Gastroesophageal sphincter (tissue), 4 donors: ENCODE results near the gene KIRREL3. TPM values are rescaled to one million over a fixed set of nuclear protein-coding genes. Genes with fewer than 3 reads are reported as not detected.

Experiments used
- ATAC-seq: fragments of 150-250 bp; one replicate; pipeline ENCODE4 v1.9.1; 2016; ENCODE audit warnings: mild to moderate bottlenecking, moderate library complexity
- H3K27ac ChIP-seq, 4 donors: fragments of 200-600 bp; sonication (generic) in 3 of 4; 1 replicate in 3 of 4; 2 replicates in 1 of 4; pipeline ENCODE4 v1.5.1; 2016 to 2019
- H3K27me3 ChIP-seq: fragments of 200-600 bp; sonication (generic); one replicate; pipeline ENCODE4 v1.5.1; 2019
- H3K36me3 ChIP-seq, 2 donors: fragments of 200-600 bp; sonication (generic); one replicate each; pipeline ENCODE4 v1.5.1; 2019; ENCODE audit warnings: control low read depth in 1 of 2
- H3K4me1 ChIP-seq, 3 donors: fragments of 200-600 bp; sonication (generic); 1 replicate in 2 of 3; 2 replicates in 1 of 3; pipeline ENCODE4 v1.5.1; 2016 to 2019; ENCODE audit warnings: control low read depth in 2 of 3
- H3K4me3 ChIP-seq, 2 donors: fragments of 200-600 bp; sonication (generic); one replicate each; pipeline ENCODE4 v1.5.1; 2019; ENCODE audit warnings: mild to moderate bottlenecking in 1 of 2, moderate library complexity in 1 of 2
- H3K9me3 ChIP-seq, 3 donors: fragments of 200-600 bp; sonication (generic); one replicate each; pipeline ENCODE4 v1.5.1; 2017 to 2019; ENCODE audit warnings: control low read depth in 2 of 3
- CTCF ChIP-seq, 4 experiments: fragments of 200-600 bp in 2 of 4; fragments of 450-650 bp in 2 of 4; sonication (generic) in 1 of 4; IDR thresholded peaks; one replicate each; pipeline ENCODE4 v1.5.1; 2017 to 2019; ENCODE audit warnings: antibody characterized with exemption in 4 of 4, mild to moderate bottlenecking in 2 of 4, moderate library complexity in 2 of 4
- EP300 ChIP-seq: sonication (generic); formaldehyde crosslinking; IDR thresholded peaks from one replicate; pipeline ENCODE4 v1.6.1; 2017; ENCODE audit warnings: antibody characterized with exemption, mild to moderate bottlenecking
- POLR2A ChIP-seq, 2 donors: fragments of 450-650 bp; IDR thresholded peaks; one replicate each; pipeline ENCODE4 v1.6.1; 2017; ENCODE audit warnings: antibody characterized with exemption in 2 of 2, mild to moderate bottlenecking in 2 of 2, moderate library complexity in 1 of 2
- POLR2AphosphoS5 ChIP-seq: sonication (generic); formaldehyde crosslinking; IDR thresholded peaks from one replicate; pipeline ENCODE4 v1.6.1; 2017; ENCODE audit warnings: antibody characterized with exemption
- WGBS, 2 donors: methylation state at CpG; one replicate each; pipeline ENCODE4 v1.1.5; 2018; ENCODE audit warnings: low coverage in 1 of 2; 5-methylcytosine and 5-hydroxymethylcytosine counted together
- total RNA-seq, 4 donors: library from RNA; depleted of rRNA; stranded (reverse); fragments of >200 nt; gene quantifications; one replicate each; pipeline ENCODE4 v1.1.0, GENCODE V29; 2016

The KIRREL3 gene
- total RNA-seq, 4 donors from 2014 or later = 0.54 to 3.9 (median 1.4) TPM

GRCh38 chr11:126451211-126451802 lies 549.3 kb downstream of the KIRREL3 start:
- H3K4me1 ChIP-seq = peaks cover 0 to 8% (median 5%) of the 10 kb centered on the region in 3 donors
- H3K27me3 ChIP-seq = peaks cover 45% of the 10 kb centered on the region
- TF ChIP-seq CTCF (IDR thresholded peaks at IDR 0.05) (no peak), EP300 (no peak), POLR2AphosphoS5 (no peak), POLR2A (IDR thresholded peaks at IDR 0.05) (no peak)
- no peak for ATAC-seq
- WGBS, 2 donors = 61 to 68% methylated on average over 9 to 13 of the region's 15 CpGs
- H3K36me3 ChIP-seq = no peaks in the 10 kb centered on the region
- no peak overlapping the region for H3K4me3 ChIP-seq
- no peak overlapping the region for H3K27ac ChIP-seq
- no peaks in the 10 kb centered on the region for H3K9me3 ChIP-seq

GRCh38 chr11:126450806-126451205 lies 549.8 kb downstream of the KIRREL3 start:
- TF ChIP-seq CTCF (IDR thresholded peaks at IDR 0.05) (no peak), POLR2AphosphoS5 (no peak), POLR2A (IDR thresholded peaks at IDR 0.05) (no peak), EP300 (no peak)
- H3K27ac ChIP-seq = no peak overlapping the region
- H3K27me3 ChIP-seq = peaks cover 40% of the 10 kb centered on the region
- no peak overlapping the region for H3K4me3 ChIP-seq
- H3K4me1 ChIP-seq = peaks cover 0 to 8% (median 5%) of the 10 kb centered on the region in 3 donors
- ATAC-seq = no peak
- 70 to 96% methylated on average over 4 to 10 of the region's 11 CpGs for WGBS, 2 donors
- H3K36me3 ChIP-seq = no peaks in the 10 kb centered on the region
- no peaks in the 10 kb centered on the region for H3K9me3 ChIP-seq

GRCh38 chr11:126450198-126450597 lies 550.4 kb downstream of the KIRREL3 start:
- Histone ChIP-seq H3K27ac (no peak overlapping the region), H3K4me3 (no peak overlapping the region), H3K27me3 (peaks cover 34% of the 10 kb centered on the region), H3K4me1 (peaks cover 0 to 8% (median 5%) of the 10 kb centered on the region in 3 donors), H3K36me3 (no peaks in the 10 kb centered on the region), H3K9me3 (no peaks in the 10 kb centered on the region)
- ATAC-seq = no peak
- no peak for TF ChIP-seq CTCF (IDR thresholded peaks at IDR 0.05)
- no peak for TF ChIP-seq POLR2AphosphoS5
- 75 to 94% methylated on average over 3 to 4 of the region's 7 CpGs for WGBS, 2 donors

GRCh38 chr11:126446581-126446980 lies 554.0 kb downstream of the KIRREL3 start:
- 14% methylated on average over 1 of the region's 10 CpGs; no CpG with 5 or more reads in 1 of the 2 donors for WGBS, 2 donors
- no peak overlapping the region for H3K4me3 ChIP-seq
- TF ChIP-seq EP300 = no peak
- no peak for TF ChIP-seq POLR2A (IDR thresholded peaks at IDR 0.05)
- no peak for TF ChIP-seq POLR2AphosphoS5
- TF ChIP-seq CTCF (IDR thresholded peaks at IDR 0.05) = no peak
- H3K27me3 ChIP-seq = peaks cover 17% of the 10 kb centered on the region
- no peaks in the 10 kb centered on the region for H3K36me3 ChIP-seq
- ATAC-seq = no peak
- no peaks in the 10 kb centered on the region for H3K9me3 ChIP-seq
- no peak overlapping the region for H3K27ac ChIP-seq
- H3K4me1 ChIP-seq = no peaks in the 10 kb centered on the region

- Histone ChIP-seq H3K9me3 (no peaks in the 10 kb centered on the region), H3K27ac (no peak overlapping the region), H3K36me3 (no peaks in the 10 kb centered on the region), H3K4me3 (no peak overlapping the region), H3K27me3 (peaks cover 22% of the 10 kb centered on the region), H3K4me1 (peaks cover 0 to 9% (median 6%) of the 10 kb centered on the region in 3 donors)
- 76 to 86% methylated on average over 4 to 6 of the region's 7 CpGs for WGBS, 2 donors
- no peak for ATAC-seq
- TF ChIP-seq CTCF (IDR thresholded peaks at IDR 0.05) = no peak
- TF ChIP-seq EP300 = no peak
- no peak for TF ChIP-seq POLR2A (IDR thresholded peaks at IDR 0.05)
Measured at GRCh38 chr11:126444072-126444471, 556.5 kb downstream of the KIRREL3 start.
